Ascending aorta (tissue), 2 donors: ENCODE measurements around the gene AGER. TPM values are rescaled to one million over a fixed set of nuclear protein-coding genes. Genes with fewer than 3 reads are reported as not detected.

ENCODE experiments used
- DNase-seq, 2 donors: peaks; one replicate each; pipeline ENCODE4 v3.0.0-alpha.2; 2019; ENCODE audit warnings: low spot score in 2 of 2
- H3K27ac ChIP-seq, 2 donors: fragments of 200-600 bp; sonication (generic); one replicate each; pipeline ENCODE4 v1.5.1; 2016 to 2017; ENCODE audit warnings: mild to moderate bottlenecking in 1 of 2
- H3K27me3 ChIP-seq: fragments of 200-600 bp; sonication (generic); one replicate; pipeline ENCODE4 v1.5.1; 2017
- H3K36me3 ChIP-seq, 2 donors: fragments of 200-600 bp; sonication (generic); one replicate each; pipeline ENCODE4 v1.5.1; 2016
- H3K4me1 ChIP-seq, 2 donors: fragments of 200-600 bp; sonication (generic); one replicate each; pipeline ENCODE4 v1.5.1; 2016 to 2017; ENCODE audit warnings: mild to moderate bottlenecking in 1 of 2
- H3K4me3 ChIP-seq, 2 donors: fragments of 200-600 bp; sonication (generic); one replicate each; pipeline ENCODE4 v1.5.1; 2016 to 2017; ENCODE audit warnings: mild to moderate bottlenecking in 1 of 2
- H3K9me3 ChIP-seq, 2 donors: fragments of 200-600 bp; sonication (generic); one replicate each; pipeline ENCODE4 v1.5.1; 2016
- intact Hi-C: fragments of 100-400 bp; cut with DNase I; formaldehyde crosslinking; loops from one replicate; pipeline ENCODE4 v1.15.1; 2023
- total RNA-seq: library from RNA; depleted of rRNA; stranded (reverse); fragments of >200 nt; gene quantifications from one replicate; pipeline ENCODE4 v1.1.0, GENCODE V29; 2016
- TF ChIP-seq, protein P1 (sequence below), 3 experiments: fragments of 200-600 bp in 2 of 3; fragments of 450-650 bp in 1 of 3; sonication (generic) in 2 of 3; IDR thresholded peaks; one replicate each; pipeline ENCODE4 v1.5.1; 2016 to 2019; ENCODE audit warnings: antibody characterized with exemption in 3 of 3, mild to moderate bottlenecking in 1 of 3, moderate library complexity in 1 of 3

The AGER gene
- total RNA-seq, 1 donor from 2014 or later, result 6.1 TPM

DNA sequence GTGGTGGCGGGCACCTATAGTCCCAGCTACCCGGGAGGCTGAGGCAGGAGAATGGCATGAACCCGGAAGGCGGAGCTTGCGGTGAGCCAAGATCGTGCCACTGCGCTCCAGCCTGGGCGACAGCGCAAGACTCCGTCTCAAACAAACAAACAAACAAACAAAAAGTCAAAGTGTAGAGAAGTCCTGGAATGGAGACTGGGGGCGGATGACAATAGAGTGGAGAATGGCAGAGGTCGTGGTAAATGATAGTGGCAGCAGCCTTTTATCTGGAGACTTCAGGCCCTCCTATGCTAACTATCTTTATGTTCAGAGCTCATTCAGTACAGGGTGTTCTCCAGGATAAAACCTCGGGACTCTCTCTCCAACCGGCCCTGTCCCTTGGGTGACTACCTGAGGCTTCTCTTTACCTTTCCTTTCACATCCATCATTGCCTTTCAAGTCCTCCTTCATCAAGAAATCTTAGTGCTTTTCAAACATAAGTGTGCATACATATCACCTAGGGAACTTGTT, 52.6 kb downstream of the AGER start:
- TF ChIP-seq, protein P1, sequence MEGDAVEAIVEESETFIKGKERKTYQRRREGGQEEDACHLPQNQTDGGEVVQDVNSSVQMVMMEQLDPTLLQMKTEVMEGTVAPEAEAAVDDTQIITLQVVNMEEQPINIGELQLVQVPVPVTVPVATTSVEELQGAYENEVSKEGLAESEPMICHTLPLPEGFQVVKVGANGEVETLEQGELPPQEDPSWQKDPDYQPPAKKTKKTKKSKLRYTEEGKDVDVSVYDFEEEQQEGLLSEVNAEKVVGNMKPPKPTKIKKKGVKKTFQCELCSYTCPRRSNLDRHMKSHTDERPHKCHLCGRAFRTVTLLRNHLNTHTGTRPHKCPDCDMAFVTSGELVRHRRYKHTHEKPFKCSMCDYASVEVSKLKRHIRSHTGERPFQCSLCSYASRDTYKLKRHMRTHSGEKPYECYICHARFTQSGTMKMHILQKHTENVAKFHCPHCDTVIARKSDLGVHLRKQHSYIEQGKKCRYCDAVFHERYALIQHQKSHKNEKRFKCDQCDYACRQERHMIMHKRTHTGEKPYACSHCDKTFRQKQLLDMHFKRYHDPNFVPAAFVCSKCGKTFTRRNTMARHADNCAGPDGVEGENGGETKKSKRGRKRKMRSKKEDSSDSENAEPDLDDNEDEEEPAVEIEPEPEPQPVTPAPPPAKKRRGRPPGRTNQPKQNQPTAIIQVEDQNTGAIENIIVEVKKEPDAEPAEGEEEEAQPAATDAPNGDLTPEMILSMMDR (IDR thresholded peaks at IDR 0.05), result no peak
- H3K27ac ChIP-seq, result no peak overlapping the region
- no peak overlapping the region for H3K4me3 ChIP-seq
- H3K27me3 ChIP-seq, result no peaks in the 10 kb centered on the region
- intact Hi-C loops, result no loop called here
- H3K36me3 ChIP-seq, result peaks cover 0 to under 1% of the 10 kb centered on the region in 2 donors
- no peak for DNase-seq
- H3K9me3 ChIP-seq, result no peaks in the 10 kb centered on the region
- H3K4me1 ChIP-seq, result peaks cover 19 to 23% of the 10 kb centered on the region in 2 donors

Other genes starting within 250 kb of the AGER start
- 132 TPM for gene CFB, start 238.2 kb downstream of the AGER start, total RNA-seq
- gene NELFE, start 225.3 kb downstream of the AGER start, total RNA-seq, result 208 TPM
- 77.4 TPM for gene SKIC2, start 225.1 kb downstream of the AGER start, total RNA-seq
- gene DXO, start 212.1 kb downstream of the AGER start, total RNA-seq, result 18.0 TPM
- gene C4A, start 202.2 kb downstream of the AGER start, total RNA-seq, result 147 TPM
- 133 TPM for gene C4B, start 169.5 kb downstream of the AGER start, total RNA-seq
- gene CYP21A2, start 145.8 kb downstream of the AGER start, total RNA-seq, result 14.0 TPM
- gene TNXB, start 74.9 kb downstream of the AGER start, total RNA-seq, result 493 TPM
- 123 TPM for gene ATF6B, start 56.0 kb downstream of the AGER start, total RNA-seq
- gene FKBPL, start 54.0 kb downstream of the AGER start, total RNA-seq, result not detected
- 1.4 TPM for gene PRRT1, start 32.3 kb downstream of the AGER start, total RNA-seq
- gene PPT2, start 30.1 kb downstream of the AGER start, total RNA-seq, result 839 TPM
- 9.4 TPM for gene EGFL8, start 19.7 kb downstream of the AGER start, total RNA-seq
- gene AGPAT1, start 8.2 kb downstream of the AGER start, total RNA-seq, result 136 TPM
- 73.0 TPM for gene RNF5, start 5.8 kb downstream of the AGER start, total RNA-seq
- gene PBX2, start 5.9 kb upstream of the AGER start, total RNA-seq, result 18.1 TPM
- gene GPSM3, start 8.4 kb upstream of the AGER start, total RNA-seq, result 19.4 TPM
- gene NOTCH4, start 39.8 kb upstream of the AGER start, total RNA-seq, result 198 TPM
- gene TSBP1, start 187.7 kb upstream of the AGER start, total RNA-seq, result not detected
- not detected for gene BTNL2, start 222.9 kb upstream of the AGER start, total RNA-seq